SIG-M5 (cell line): Measurements from ENCODE around the gene SPATA32.
"Not testable (repeated sequence)": the region's sequence is repeated elsewhere in the genome, so short reads cannot be mapped to it uniquely, and the experiment has no call there.

Source experiments
- DNase-seq: peaks from one replicate; lab custom pipeline; 2025; lab: John Stamatoyannopoulos, UW

Gene SPATA32

GRCh38 chr17:45261577-45262515 is at the start of gene SPATA32:
Gene SPATA32 (minus strand): TSS chr17:45262094. CDS start chr17:45262016, 78 bp downstream.
- no peak for DNase-seq

- DNase-seq, result no peak
Observed at GRCh38 chr17:45311401-45311759, 49.5 kb upstream of the SPATA32 start.

- no peak for DNase-seq
Observed at GRCh38 chr17:45310380-45311324, 48.8 kb upstream of the SPATA32 start.

GRCh38 chr17:45309400-45309799 is 47.5 kb upstream of the SPATA32 start:
- DNase-seq, result no peak

- no peak for DNase-seq
Observed at GRCh38 chr17:45308840-45309239, 46.9 kb upstream of the SPATA32 start.

GRCh38 chr17:45308016-45308365 is 46.1 kb upstream of the SPATA32 start:
- DNase-seq, result no peak

GRCh38 chr17:45307290-45308015 is 45.6 kb upstream of the SPATA32 start:
- DNase-seq, result peak; percentile 74

- DNase-seq, result no peak
Observed at GRCh38 chr17:45306623-45307022, 44.7 kb upstream of the SPATA32 start.

- DNase-seq, result no peak
Observed at GRCh38 chr17:45306094-45306493, 44.2 kb upstream of the SPATA32 start.

- DNase-seq, result no peak
Observed at GRCh38 chr17:45305530-45306087, 43.7 kb upstream of the SPATA32 start.

- no peak for DNase-seq
Observed at GRCh38 chr17:45302649-45303173, 40.8 kb upstream of the SPATA32 start.

GRCh38 chr17:45302220-45302619 is 40.3 kb upstream of the SPATA32 start:
- not testable (repeated sequence) for DNase-seq

- no peak for DNase-seq
Observed at GRCh38 chr17:45301674-45302073, 39.8 kb upstream of the SPATA32 start.

- no peak for DNase-seq
Observed at GRCh38 chr17:45300060-45300751, 38.3 kb upstream of the SPATA32 start.

- no peak for DNase-seq
Observed at GRCh38 chr17:45299361-45299760, 37.5 kb upstream of the SPATA32 start.

- DNase-seq, result no peak
Observed at GRCh38 chr17:45298546-45299285, 36.8 kb upstream of the SPATA32 start.

- DNase-seq, result no peak
Observed at GRCh38 chr17:45296833-45297124, 34.9 kb upstream of the SPATA32 start.

GRCh38 chr17:45296003-45296832 is 34.3 kb upstream of the SPATA32 start:
- peak; percentile 97 for DNase-seq

- no peak for DNase-seq
Observed at GRCh38 chr17:45294506-45294905, 32.6 kb upstream of the SPATA32 start.
